IPS DF 4.7 (cell line): ENCODE measurements around the gene RNASEH2B.

Source experiments
- DNase-seq: peaks from one replicate; pipeline ENCODE4 v3.0.0-alpha.2; 2013; ENCODE audit warnings: low spot score; ENCODE audit errors: extremely low read depth

The RNASEH2B gene

GRCh38 chr13:50936679-50937078 is 27.1 kb downstream of the RNASEH2B start:
- no peak for DNase-seq

GRCh38 chr13:50940509-50940908 is 30.9 kb downstream of the RNASEH2B start:
- DNase-seq = no peak

GRCh38 chr13:50941146-50941545 is 31.6 kb downstream of the RNASEH2B start:
- no peak for DNase-seq

GRCh38 chr13:50942630-50943311 is 33.2 kb downstream of the RNASEH2B start:
- no peak for DNase-seq

GRCh38 chr13:50945669-50946068 is 36.1 kb downstream of the RNASEH2B start:
- DNase-seq = no peak

- no peak for DNase-seq
These were observed 39.0 kb downstream of the RNASEH2B start for GRCh38 chr13:50948601-50949000.

- no peak for DNase-seq
These were observed 41.3 kb downstream of the RNASEH2B start for GRCh38 chr13:50950849-50951248.

GRCh38 chr13:50951366-50951765 is 41.8 kb downstream of the RNASEH2B start:
- DNase-seq = no peak

GRCh38 chr13:50955241-50955640 is 45.6 kb downstream of the RNASEH2B start:
- no peak for DNase-seq

- DNase-seq = no peak
These were observed 46.2 kb downstream of the RNASEH2B start for GRCh38 chr13:50955798-50956197.

GRCh38 chr13:50957620-50958019 is 48.0 kb downstream of the RNASEH2B start:
- DNase-seq = no peak

- DNase-seq = peak; percentile 33
These were observed 60.1 kb downstream of the RNASEH2B start for GRCh38 chr13:50969691-50970090.

- DNase-seq = no peak
These were observed 61.4 kb downstream of the RNASEH2B start for GRCh38 chr13:50970956-50971355.

GRCh38 chr13:50974268-50974667 is 64.7 kb downstream of the RNASEH2B start:
- DNase-seq = no peak

- no peak for DNase-seq
These were observed 69.6 kb downstream of the RNASEH2B start for GRCh38 chr13:50979187-50979586.

GRCh38 chr13:50981686-50982085 is 72.1 kb downstream of the RNASEH2B start:
- DNase-seq = no peak

- no peak for DNase-seq
These were observed 79.9 kb downstream of the RNASEH2B start for GRCh38 chr13:50989476-50989875.

GRCh38 chr13:50990065-50990817 is 80.7 kb downstream of the RNASEH2B start:
- DNase-seq = no peak

GRCh38 chr13:50990818-50991506 is 81.4 kb downstream of the RNASEH2B start:
- DNase-seq = no peak

- DNase-seq = no peak
These were observed 82.3 kb downstream of the RNASEH2B start for GRCh38 chr13:50991579-50992521.

GRCh38 chr13:50993371-50993770 is 83.8 kb downstream of the RNASEH2B start:
- no peak for DNase-seq
